Measurements from ENCODE around the gene ZNF214. TPM values are rescaled to one million over a fixed set of nuclear protein-coding genes. Genes with fewer than 3 reads are reported as not detected.

ZNF214 gene
- 4.5 TPM for total RNA-seq

GRCh38 chr11:7020183-7020917 is at the start of gene ZNF214, which contains the start of gene NLRP14:
Gene ZNF214, minus strand, starts transcription at chr11:7020346. Its CDS starts 17,511 bp downstream, at chr11:7002835.
Gene NLRP14, plus strand, starts transcription at chr11:7020479. Its CDS starts 18,108 bp downstream, at chr11:7038587.
- DNase-seq = peak; percentile 91

- no peak for DNase-seq
Observed at GRCh38 chr11:7062534-7062933, 42.4 kb upstream of the ZNF214 start.

- DNase-seq = no peak
Observed at GRCh38 chr11:7060868-7061267, 40.7 kb upstream of the ZNF214 start.

- DNase-seq = no peak
Observed at GRCh38 chr11:7057641-7058040, 37.5 kb upstream of the ZNF214 start.

- no peak for DNase-seq
Observed at GRCh38 chr11:7056828-7057513, 36.8 kb upstream of the ZNF214 start.

GRCh38 chr11:7050191-7050590 is 30.0 kb upstream of the ZNF214 start:
- DNase-seq = no peak

- no peak for DNase-seq
Observed at GRCh38 chr11:7046474-7047175, 26.5 kb upstream of the ZNF214 start.

- no peak for DNase-seq
Observed at GRCh38 chr11:7034019-7034418, 13.9 kb upstream of the ZNF214 start.

GRCh38 chr11:7032692-7033091 is 12.5 kb upstream of the ZNF214 start:
- DNase-seq = no peak

GRCh38 chr11:7031471-7031871 is 11.3 kb upstream of the ZNF214 start:
- no peak for DNase-seq

GRCh38 chr11:7030836-7031235 is 10.7 kb upstream of the ZNF214 start:
- DNase-seq = no peak

GRCh38 chr11:7028141-7028540 is 8.0 kb upstream of the ZNF214 start:
- DNase-seq = no peak

GRCh38 chr11:7021318-7021717 is 1.2 kb upstream of the ZNF214 start:
- DNase-seq = no peak

GRCh38 chr11:7019500-7020182 is 505 bp downstream of the ZNF214 start:
- no peak for DNase-seq

GRCh38 chr11:7016011-7016410 is 4.1 kb downstream of the ZNF214 start:
- no peak for DNase-seq

- no peak for DNase-seq
Observed at GRCh38 chr11:7014118-7014517, 6.0 kb downstream of the ZNF214 start.

GRCh38 chr11:7004482-7004881 is 15.7 kb downstream of the ZNF214 start:
- no peak for DNase-seq

- DNase-seq = no peak
Observed at GRCh38 chr11:6995703-6996102, 24.4 kb downstream of the ZNF214 start.

GRCh38 chr11:6992457-6993417 is 27.4 kb downstream of the ZNF214 start:
- DNase-seq = no peak

GRCh38 chr11:6992026-6992425 is 28.1 kb downstream of the ZNF214 start:
- DNase-seq = no peak

GRCh38 chr11:6991227-6991626 is 28.9 kb downstream of the ZNF214 start:
- DNase-seq = no peak

Data from skin of body (tissue), 2 donors.